K562 (cell line): ENCODE measurements around the gene SON. TPM values are rescaled to one million over a fixed set of nuclear protein-coding genes. Genes with fewer than 3 reads are reported as not detected.
A peak's percentile ranks its signal among the peaks of the same experiment; 100 is the strongest.

ENCODE experiments used
- ATF1 ChIP-seq, 2 experiments: fragments of 450-650 bp in 1 of 2; IDR thresholded peaks; 2 replicates each; pipeline ENCODE4 v1.6.1; 2016; ENCODE audit warnings: missing compliant biosample characterization in 1 of 2, missing genetic modification characterization in 1 of 2
- CHD1 ChIP-seq: fragments of 200-600 bp; sonication (generic); IDR thresholded peaks from one replicate; pipeline ENCODE4 v1.6.1; 2012; ENCODE audit warnings: mild to moderate bottlenecking, moderate library complexity, low read length, inconsistent platforms
- FOS ChIP-seq: IDR thresholded peaks from 3 replicates; pipeline ENCODE4 v1.6.1; 2011; ENCODE audit not compliant: insufficient read length; ENCODE audit errors: extremely low read depth
- MCM5 ChIP-seq: fragments of 450-650 bp; IDR thresholded peaks from 2 replicates; pipeline ENCODE4 v1.6.1; 2016; ENCODE audit warnings: low read depth
- TCF7L2 ChIP-seq: fragments of 150-350 bp; IDR thresholded peaks from 2 replicates; pipeline ENCODE4 v1.6.1; 2016; ENCODE audit warnings: low read depth, mild to moderate bottlenecking, low read length, moderate library complexity
- THRAP3 ChIP-seq: fragments of 450-650 bp; IDR thresholded peaks from 2 replicates; pipeline ENCODE4 v1.6.1; 2016; ENCODE audit warnings: mild to moderate bottlenecking, inconsistent platforms, borderline replicate concordance
- ZNF354B ChIP-seq: fragments of 250-450 bp; sonication (Bioruptor Pico); IDR thresholded peaks from 2 replicates; pipeline ENCODE4 v1.4.0; 2020
- polyA plus RNA-seq, 8 experiments: library from polyadenylated mRNA; depleted of rRNA in 4 of 8; stranded (reverse) in 5 of 8; unstranded in 3 of 8; fragments of >200 nt; fragmentation: Nextera tagmentation in 2 of 8; fragmentation: Illumina TruSeq in 1 of 8; extraction: Ambion mirVana in 2 of 8; extraction: Trizol in 1 of 8; gene quantifications; 2 replicates each; pipeline versions ENCODE4 v1.2.1 to v1.2.3, GENCODE V29; 2011 to 2014; ENCODE audit warnings: inconsistent platforms in 1 of 8, missing spikeins in 1 of 8
- total RNA-seq, 7 experiments: library from RNA; depleted of rRNA in 6 of 7; stranded (reverse); fragments of >200 nt in 6 of 7; fragmentation: Illumina TruSeq in 2 of 7; extraction: Trizol in 2 of 7; gene quantifications; 2 replicates each; pipeline versions ENCODE4 v1.2.1 to v1.2.3, GENCODE V29; 2011 to 2021; ENCODE audit warnings: low replicate concordance in 1 of 7
- TF ChIP-seq, protein P1 (sequence below): fragments of 450-650 bp; formaldehyde crosslinking; IDR thresholded peaks from 2 replicates; pipeline ENCODE4 v1.4.0; 2020; ENCODE audit warnings: mild to moderate bottlenecking, moderate library complexity
- TF ChIP-seq, protein P2 (sequence below): sonication (generic); formaldehyde crosslinking; IDR thresholded peaks from 2 replicates; pipeline ENCODE4 v1.8.0; 2022; ENCODE audit warnings: missing genetic modification reagents, mild to moderate bottlenecking, borderline replicate concordance

SON gene
- total and polyA plus RNA-seq, 9 of the 15 experiments (the other 6 are each of a cell fraction or from before 2014, with no cell fraction given), result 105 to 742 (median 187) TPM

DNA sequence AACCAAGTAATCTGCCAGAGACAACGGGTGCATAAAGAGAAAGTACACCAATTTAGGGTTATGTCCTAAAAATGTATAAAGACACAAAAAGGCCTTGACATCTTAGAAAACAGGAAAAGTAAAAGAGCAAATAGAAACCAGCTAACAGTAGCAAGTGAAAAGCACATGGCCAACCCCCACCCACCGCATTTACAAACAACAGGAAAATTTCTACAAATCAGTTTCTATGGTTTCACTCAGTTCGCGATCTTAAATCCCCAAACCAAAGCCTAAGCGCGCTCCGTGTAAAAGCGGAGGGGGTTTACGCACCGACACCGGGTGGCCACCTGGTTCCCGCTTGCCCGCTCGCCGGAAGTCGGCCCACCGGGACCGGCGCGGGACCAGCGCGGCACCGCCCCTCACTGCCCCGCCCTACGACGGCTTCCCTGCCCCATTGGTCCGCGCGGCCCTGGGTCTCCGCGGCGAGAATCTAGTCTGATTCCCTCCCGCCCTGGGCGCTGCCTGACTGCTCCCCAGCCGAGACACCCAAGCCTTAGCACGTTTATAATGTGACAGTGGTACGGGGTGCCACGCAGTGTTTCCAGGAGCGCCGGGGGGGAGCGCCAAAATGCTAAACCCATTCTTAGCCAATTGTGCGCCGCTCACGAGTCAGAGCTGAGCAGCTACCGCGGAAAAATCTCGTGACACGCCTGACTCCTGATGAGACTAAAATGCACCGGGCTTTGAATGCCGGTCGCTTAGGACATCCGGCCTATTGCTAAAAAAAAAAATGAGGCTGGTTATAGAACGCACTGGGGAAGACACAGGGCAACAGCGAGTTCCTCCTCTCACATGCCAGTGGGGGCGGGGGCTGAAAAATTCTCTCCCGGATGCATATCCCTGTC is 840 bp upstream of the SON start, which contains the start of gene GART (continued):
- TF ChIP-seq, protein P1, sequence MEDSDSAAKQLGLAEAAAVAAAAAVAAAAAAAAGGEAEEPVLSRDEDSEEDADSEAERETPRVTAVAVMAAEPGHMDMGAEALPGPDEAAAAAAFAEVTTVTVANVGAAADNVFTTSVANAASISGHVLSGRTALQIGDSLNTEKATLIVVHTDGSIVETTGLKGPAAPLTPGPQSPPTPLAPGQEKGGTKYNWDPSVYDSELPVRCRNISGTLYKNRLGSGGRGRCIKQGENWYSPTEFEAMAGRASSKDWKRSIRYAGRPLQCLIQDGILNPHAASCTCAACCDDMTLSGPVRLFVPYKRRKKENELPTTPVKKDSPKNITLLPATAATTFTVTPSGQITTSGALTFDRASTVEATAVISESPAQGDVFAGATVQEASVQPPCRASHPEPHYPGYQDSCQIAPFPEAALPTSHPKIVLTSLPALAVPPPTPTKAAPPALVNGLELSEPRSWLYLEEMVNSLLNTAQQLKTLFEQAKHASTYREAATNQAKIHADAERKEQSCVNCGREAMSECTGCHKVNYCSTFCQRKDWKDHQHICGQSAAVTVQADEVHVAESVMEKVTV (CRISPR knock-in tag), result 0 out of 2 replicates have a peak, but pooled peaks have one; percentile 4
- no peak for TF ChIP-seq ATF1 (CRISPR knock-in tag; IDR thresholded peaks at IDR 0.05)
- no peak for TF ChIP-seq ATF1 (tag; IDR thresholded peaks at IDR 0.05)
- TF ChIP-seq FOS, result no peak
- TF ChIP-seq CHD1, result peak; percentile 99
- 0 out of 2 replicates have a peak, but pooled peaks have one; percentile 7 for TF ChIP-seq ZNF354B
- TF ChIP-seq, protein P2, sequence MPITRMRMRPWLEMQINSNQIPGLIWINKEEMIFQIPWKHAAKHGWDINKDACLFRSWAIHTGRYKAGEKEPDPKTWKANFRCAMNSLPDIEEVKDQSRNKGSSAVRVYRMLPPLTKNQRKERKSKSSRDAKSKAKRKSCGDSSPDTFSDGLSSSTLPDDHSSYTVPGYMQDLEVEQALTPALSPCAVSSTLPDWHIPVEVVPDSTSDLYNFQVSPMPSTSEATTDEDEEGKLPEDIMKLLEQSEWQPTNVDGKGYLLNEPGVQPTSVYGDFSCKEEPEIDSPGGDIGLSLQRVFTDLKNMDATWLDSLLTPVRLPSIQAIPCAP, result 0 out of 2 replicates have a peak, but pooled peaks have one; percentile 16
- no peak for TF ChIP-seq TCF7L2
- TF ChIP-seq THRAP3, result peak; percentile 87
- no peak for TF ChIP-seq MCM5
